WTC11 (cell line): ENCODE measurements around the gene GTPBP3. TPM values are rescaled to one million over a fixed set of nuclear protein-coding genes. Genes with fewer than 3 reads are reported as not detected.

Experiments used
- ATF3 ChIP-seq: sonication (generic); formaldehyde crosslinking; conservative IDR thresholded peaks from 2 replicates; pipeline ENCODE4 v1.8.1; 2022; ENCODE audit warnings: mild to moderate bottlenecking, missing genetic modification reagents
- E2F1 ChIP-seq: sonication (generic); formaldehyde crosslinking; IDR thresholded peaks from 2 replicates; pipeline ENCODE4 v1.8.0; 2022; ENCODE audit warnings: mild to moderate bottlenecking, missing genetic modification reagents
- ELF4 ChIP-seq: sonication (generic); formaldehyde crosslinking; IDR thresholded peaks from 2 replicates; pipeline ENCODE4 v1.8.1; 2022; ENCODE audit warnings: low read depth, mild to moderate bottlenecking, moderate library complexity, missing genetic modification reagents
- FOXP1 ChIP-seq: sonication (generic); formaldehyde crosslinking; IDR thresholded peaks from 2 replicates; pipeline ENCODE4 v1.8.0; 2022; ENCODE audit warnings: missing genetic modification reagents, mild to moderate bottlenecking, moderate library complexity, borderline replicate concordance
- HMGXB4 ChIP-seq: sonication (generic); formaldehyde crosslinking; IDR thresholded peaks from 2 replicates; pipeline ENCODE4 v1.8.1; 2023; ENCODE audit warnings: mild to moderate bottlenecking, moderate library complexity, missing genetic modification reagents
- JAZF1 ChIP-seq: fragments of 250-450 bp; sonication (Bioruptor Pico); IDR thresholded peaks from 2 replicates; pipeline ENCODE4 v1.9.0; 2021; ENCODE audit warnings: moderate library complexity, mild to moderate bottlenecking, inconsistent platforms
- KAT7 ChIP-seq: sonication (generic); formaldehyde crosslinking; IDR thresholded peaks from 2 replicates; pipeline ENCODE4 v1.8.1; 2023; ENCODE audit warnings: missing genetic modification reagents, mild to moderate bottlenecking, borderline replicate concordance
- MLX ChIP-seq: sonication (generic); formaldehyde crosslinking; IDR thresholded peaks from 2 replicates; pipeline ENCODE4 v1.8.1; 2023; ENCODE audit warnings: mild to moderate bottlenecking, missing genetic modification reagents, moderate library complexity
- NFE2L1 ChIP-seq: sonication (generic); formaldehyde crosslinking; IDR thresholded peaks from 2 replicates; pipeline ENCODE4 v1.8.1; 2023; ENCODE audit warnings: missing genetic modification reagents
- PRDM15 ChIP-seq: sonication (generic); formaldehyde crosslinking; IDR thresholded peaks from 2 replicates; pipeline ENCODE4 v1.8.0; 2022; ENCODE audit warnings: missing genetic modification reagents
- SMAD4 ChIP-seq: sonication (generic); formaldehyde crosslinking; IDR thresholded peaks from 2 replicates; pipeline ENCODE4 v1.8.0; 2022; ENCODE audit warnings: mild to moderate bottlenecking, missing genetic modification reagents
- SP1 ChIP-seq: sonication (generic); formaldehyde crosslinking; conservative IDR thresholded peaks from 2 replicates; pipeline ENCODE4 v1.8.1; 2022; ENCODE audit warnings: missing genetic modification reagents
- TCF7 ChIP-seq: sonication (generic); formaldehyde crosslinking; IDR thresholded peaks from 2 replicates; pipeline ENCODE4 v1.8.0; 2022; ENCODE audit warnings: mild to moderate bottlenecking, low read depth, missing genetic modification reagents, moderate library complexity
- ZBTB21 ChIP-seq: sonication (generic); formaldehyde crosslinking; IDR thresholded peaks from 2 replicates; pipeline ENCODE4 v1.8.1; 2023; ENCODE audit warnings: mild to moderate bottlenecking, missing genetic modification reagents, borderline replicate concordance
- ZNF232 ChIP-seq: sonication (generic); formaldehyde crosslinking; IDR thresholded peaks from 2 replicates; pipeline ENCODE4 v1.8.0; 2022; ENCODE audit warnings: mild to moderate bottlenecking, missing genetic modification reagents
- total RNA-seq: library from RNA; stranded (reverse); gene quantifications from 3 replicates; pipeline ENCODE4 v1.2.3, GENCODE V29; 2021
- TF ChIP-seq, protein P1 (sequence below): sonication (generic); formaldehyde crosslinking; IDR thresholded peaks from 2 replicates; pipeline ENCODE4 v1.8.0; 2022; ENCODE audit warnings: mild to moderate bottlenecking, missing genetic modification reagents
- TF ChIP-seq, protein P2 (sequence below): sonication (generic); formaldehyde crosslinking; IDR thresholded peaks from 2 replicates; pipeline ENCODE4 v1.8.0; 2023; ENCODE audit warnings: mild to moderate bottlenecking, missing genetic modification reagents
- TF ChIP-seq, protein P3 (sequence below): sonication (generic); formaldehyde crosslinking; IDR thresholded peaks from 2 replicates; pipeline ENCODE4 v1.8.1; 2023; ENCODE audit warnings: mild to moderate bottlenecking, missing genetic modification reagents

Gene GTPBP3
- total RNA-seq, 1 experiment from 2014 or later = 93.0 TPM

DNA sequence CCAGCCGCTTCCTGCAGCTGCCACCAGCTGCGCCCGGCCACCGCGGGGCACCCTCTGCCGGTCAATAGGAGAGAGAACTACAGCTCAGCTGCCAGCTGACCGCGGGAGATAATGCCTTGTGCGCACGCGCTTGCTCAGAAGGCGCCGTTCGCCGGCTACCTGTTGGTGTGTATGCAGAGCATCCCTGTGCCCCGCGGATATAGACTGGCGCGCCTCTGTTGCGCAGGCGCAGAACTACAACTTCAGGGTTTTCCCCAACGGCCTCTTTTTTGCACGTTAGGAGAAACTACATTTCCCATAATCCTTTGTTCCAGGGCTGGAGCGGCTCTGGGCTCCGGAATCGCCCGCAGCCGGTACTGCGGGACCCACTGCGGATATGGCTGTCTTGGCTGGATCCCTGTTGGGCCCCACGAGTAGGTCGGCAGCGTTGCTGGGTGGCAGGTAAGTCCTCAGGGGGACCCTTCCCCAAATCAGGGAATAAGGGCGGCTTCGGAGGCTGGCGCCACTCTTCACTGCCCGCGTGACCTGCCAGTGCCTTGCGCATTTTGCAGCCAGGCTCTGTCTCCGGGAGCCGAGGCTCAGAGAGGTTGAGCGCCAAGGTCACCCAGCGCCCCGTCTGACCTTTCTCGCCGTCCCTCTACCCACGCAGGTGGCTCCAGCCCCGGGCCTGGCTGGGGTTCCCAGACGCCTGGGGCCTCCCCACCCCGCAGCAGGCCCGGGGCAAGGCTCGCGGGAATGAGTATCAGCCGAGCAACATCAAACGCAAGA, 31.7 kb upstream of the GTPBP3 start, which contains the start of gene MRPL34 (continued):
- TF ChIP-seq PRDM15 (CRISPR knock-in tag) (no peak), SMAD4 (CRISPR knock-in tag) (no peak), FOXP1 (CRISPR knock-in tag) (peak; percentile 47; the same call in 1 of the 2 replicates), NFE2L1 (peak; percentile 69; the same call in 1 of the 2 replicates), E2F1 (CRISPR knock-in tag) (0 out of 2 replicates have a peak, but pooled peaks have one; percentile 51), JAZF1 (no peak), SP1 (CRISPR knock-in tag) (peak; percentile 64), ZNF232 (CRISPR knock-in tag) (peak; percentile 55; the same call in 1 of the 2 replicates), HMGXB4 (CRISPR knock-in tag) (peak; percentile 84), ZBTB21 (CRISPR knock-in tag) (no peak), KAT7 (CRISPR knock-in tag) (0 out of 2 replicates have a peak, but pooled peaks have one; percentile 85), ATF3 (CRISPR knock-in tag) (no peak), MLX (CRISPR knock-in tag) (no peak), ELF4 (CRISPR knock-in tag) (no peak), TCF7 (CRISPR knock-in tag) (no peak)
- TF ChIP-seq, protein P1, sequence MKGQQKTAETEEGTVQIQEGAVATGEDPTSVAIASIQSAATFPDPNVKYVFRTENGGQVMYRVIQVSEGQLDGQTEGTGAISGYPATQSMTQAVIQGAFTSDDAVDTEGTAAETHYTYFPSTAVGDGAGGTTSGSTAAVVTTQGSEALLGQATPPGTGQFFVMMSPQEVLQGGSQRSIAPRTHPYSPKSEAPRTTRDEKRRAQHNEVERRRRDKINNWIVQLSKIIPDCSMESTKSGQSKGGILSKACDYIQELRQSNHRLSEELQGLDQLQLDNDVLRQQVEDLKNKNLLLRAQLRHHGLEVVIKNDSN (CRISPR knock-in tag) = peak; percentile 69
- TF ChIP-seq, protein P2, sequence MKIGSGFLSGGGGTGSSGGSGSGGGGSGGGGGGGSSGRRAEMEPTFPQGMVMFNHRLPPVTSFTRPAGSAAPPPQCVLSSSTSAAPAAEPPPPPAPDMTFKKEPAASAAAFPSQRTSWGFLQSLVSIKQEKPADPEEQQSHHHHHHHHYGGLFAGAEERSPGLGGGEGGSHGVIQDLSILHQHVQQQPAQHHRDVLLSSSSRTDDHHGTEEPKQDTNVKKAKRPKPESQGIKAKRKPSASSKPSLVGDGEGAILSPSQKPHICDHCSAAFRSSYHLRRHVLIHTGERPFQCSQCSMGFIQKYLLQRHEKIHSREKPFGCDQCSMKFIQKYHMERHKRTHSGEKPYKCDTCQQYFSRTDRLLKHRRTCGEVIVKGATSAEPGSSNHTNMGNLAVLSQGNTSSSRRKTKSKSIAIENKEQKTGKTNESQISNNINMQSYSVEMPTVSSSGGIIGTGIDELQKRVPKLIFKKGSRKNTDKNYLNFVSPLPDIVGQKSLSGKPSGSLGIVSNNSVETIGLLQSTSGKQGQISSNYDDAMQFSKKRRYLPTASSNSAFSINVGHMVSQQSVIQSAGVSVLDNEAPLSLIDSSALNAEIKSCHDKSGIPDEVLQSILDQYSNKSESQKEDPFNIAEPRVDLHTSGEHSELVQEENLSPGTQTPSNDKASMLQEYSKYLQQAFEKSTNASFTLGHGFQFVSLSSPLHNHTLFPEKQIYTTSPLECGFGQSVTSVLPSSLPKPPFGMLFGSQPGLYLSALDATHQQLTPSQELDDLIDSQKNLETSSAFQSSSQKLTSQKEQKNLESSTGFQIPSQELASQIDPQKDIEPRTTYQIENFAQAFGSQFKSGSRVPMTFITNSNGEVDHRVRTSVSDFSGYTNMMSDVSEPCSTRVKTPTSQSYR = no peak
- TF ChIP-seq, protein P3, sequence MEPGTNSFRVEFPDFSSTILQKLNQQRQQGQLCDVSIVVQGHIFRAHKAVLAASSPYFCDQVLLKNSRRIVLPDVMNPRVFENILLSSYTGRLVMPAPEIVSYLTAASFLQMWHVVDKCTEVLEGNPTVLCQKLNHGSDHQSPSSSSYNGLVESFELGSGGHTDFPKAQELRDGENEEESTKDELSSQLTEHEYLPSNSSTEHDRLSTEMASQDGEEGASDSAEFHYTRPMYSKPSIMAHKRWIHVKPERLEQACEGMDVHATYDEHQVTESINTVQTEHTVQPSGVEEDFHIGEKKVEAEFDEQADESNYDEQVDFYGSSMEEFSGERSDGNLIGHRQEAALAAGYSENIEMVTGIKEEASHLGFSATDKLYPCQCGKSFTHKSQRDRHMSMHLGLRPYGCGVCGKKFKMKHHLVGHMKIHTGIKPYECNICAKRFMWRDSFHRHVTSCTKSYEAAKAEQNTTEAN (CRISPR knock-in tag) = 0 out of 2 replicates have a peak, but pooled peaks have one; percentile 41
